Stimulated activated CD8-positive, alpha-beta memory T cell treated with anti-CD3 and anti-CD28 coated beads, Interleukin-12 subunit alpha, Interleukin-12 subunit beta, amount 100 ng/mL, for 24 hours (primary cell): ENCODE data around the gene TMEM266.

Experiments
- DNase-seq: peaks from one replicate; pipeline ENCODE4 v3.0.0-alpha.2; 2020; ENCODE audit errors: extremely low read depth

TMEM266 gene

DNA sequence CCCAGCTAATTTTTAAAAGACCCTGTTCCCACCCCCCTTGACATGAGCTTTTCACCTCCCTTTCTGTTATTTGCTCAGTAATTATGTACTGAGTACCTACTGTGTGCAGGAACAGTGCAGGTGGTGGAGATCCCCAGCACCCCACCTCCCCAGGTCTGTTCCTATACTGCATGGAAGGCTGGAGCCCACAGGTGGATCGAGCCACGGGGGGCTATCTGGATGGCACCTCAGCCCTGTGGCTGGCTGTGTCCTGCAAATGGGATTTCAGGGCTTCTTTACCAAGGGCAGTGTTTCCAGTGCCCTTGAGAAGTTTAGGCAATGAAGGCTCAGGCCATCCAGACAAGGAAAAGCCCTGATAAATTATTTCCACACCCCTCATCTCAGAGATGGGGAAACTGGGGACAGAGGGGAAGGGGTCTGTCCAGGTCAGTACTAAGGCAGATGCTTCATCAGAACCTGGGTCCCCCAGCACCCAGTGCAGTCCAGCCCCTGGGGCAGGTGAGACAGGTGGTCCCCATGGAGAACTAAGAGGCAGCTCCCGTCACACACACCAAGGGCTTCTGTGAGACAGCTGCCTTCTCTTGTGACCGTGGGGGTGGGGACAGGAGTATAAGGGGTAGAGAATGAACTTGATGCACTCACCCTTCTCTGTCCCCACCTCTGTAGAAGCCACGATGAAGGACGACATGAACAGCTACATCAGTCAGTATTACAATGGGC lies 141.9 kb downstream of the TMEM266 start:
- DNase-seq: no peak

DNA sequence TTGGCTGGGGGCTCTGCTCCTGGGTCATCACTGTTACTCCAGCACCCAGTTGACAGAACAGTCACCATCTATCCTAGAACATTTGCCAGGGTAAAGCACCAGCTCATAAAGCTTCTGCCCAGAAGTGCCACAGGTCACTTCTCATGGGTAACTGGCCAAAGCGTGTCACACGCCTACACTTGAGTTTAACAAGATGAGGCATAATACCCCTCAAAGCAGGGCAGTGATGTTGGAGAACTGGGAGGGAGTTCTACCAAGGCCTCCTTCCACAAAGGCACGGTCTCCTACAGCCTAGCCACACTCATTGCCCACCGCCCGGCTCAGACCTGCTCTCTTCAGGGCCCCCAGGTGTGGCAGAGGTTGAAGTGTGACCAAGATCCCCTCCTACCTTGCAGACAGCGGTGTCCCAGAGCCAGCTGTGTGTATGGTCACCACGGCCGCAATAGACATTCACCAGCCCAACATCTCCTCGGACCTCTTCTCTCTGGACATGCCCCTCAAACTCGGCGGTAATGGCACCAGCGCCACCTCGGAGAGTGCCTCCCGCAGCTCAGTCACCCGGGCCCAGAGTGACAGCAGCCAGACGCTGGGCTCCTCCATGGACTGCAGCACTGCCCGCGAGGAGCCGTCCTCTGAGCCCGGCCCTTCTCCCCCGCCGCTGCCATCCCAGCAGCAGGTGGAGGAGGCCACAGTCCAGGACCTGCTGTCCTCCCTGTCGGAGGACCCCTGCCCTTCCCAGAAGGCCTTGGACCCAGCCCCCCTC lies 143.7 kb downstream of the TMEM266 start:
- no peak for DNase-seq

DNA sequence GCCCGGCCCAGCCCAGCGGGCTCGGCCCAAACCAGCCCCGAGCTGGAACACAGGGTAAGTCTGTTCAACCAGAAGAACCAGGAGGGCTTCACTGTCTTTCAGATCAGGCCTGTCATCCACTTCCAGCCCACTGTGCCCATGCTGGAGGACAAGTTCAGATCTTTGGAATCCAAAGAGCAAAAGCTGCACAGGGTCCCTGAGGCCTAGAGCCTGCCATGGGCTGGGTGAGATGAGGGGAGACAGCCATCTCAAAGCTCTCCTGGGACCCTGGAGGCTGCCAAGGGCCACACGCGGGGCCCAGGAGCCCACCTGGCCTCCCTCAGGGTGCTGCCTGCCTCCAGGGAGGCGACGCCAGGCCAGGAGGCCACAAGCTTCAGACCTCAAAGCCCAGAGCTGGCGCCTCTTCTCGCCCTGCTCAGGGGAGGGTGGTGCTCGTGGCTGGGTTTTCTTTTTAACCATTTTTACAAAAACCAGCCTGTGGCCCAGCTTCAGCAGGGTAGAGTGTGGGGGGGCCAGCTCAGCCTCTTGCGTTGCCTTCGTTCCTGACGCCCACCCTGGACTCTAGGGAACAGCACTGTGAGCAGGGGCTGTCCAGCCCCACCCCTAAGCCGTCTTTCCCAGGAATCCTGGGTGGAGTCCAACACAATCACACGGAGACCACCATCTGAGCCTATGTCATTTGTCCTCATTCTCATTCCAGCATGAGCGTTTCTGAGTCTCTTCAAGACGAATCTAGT lies 144.5 kb downstream of the TMEM266 start:
- DNase-seq: no peak

DNA sequence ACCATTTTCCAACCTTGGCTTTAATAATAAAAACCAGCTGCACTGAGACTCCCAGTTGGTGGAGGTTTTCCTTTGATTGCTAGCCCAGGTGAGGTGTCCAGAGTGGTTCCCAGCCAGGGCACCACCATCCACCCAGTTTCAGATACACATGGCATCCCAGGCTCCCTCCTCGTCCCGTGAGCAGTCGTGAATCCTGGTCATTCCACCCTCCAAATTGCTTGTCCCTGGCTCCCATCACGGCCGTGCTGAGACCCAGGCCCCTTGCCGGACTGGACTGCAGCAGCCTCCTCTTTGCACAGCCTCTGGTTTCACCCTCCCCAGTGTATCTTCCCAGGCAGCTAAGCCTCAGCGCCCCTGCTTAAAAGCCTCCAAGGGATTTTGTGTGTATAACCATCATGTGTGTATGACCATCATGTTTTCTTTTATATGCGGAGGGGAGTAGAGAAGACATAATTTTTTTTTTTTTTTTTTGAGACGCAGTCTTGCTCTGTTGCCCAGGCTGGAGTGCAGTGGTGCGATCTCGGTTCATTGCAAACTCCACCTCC lies 145.2 kb downstream of the TMEM266 start:
- no peak for DNase-seq

DNA sequence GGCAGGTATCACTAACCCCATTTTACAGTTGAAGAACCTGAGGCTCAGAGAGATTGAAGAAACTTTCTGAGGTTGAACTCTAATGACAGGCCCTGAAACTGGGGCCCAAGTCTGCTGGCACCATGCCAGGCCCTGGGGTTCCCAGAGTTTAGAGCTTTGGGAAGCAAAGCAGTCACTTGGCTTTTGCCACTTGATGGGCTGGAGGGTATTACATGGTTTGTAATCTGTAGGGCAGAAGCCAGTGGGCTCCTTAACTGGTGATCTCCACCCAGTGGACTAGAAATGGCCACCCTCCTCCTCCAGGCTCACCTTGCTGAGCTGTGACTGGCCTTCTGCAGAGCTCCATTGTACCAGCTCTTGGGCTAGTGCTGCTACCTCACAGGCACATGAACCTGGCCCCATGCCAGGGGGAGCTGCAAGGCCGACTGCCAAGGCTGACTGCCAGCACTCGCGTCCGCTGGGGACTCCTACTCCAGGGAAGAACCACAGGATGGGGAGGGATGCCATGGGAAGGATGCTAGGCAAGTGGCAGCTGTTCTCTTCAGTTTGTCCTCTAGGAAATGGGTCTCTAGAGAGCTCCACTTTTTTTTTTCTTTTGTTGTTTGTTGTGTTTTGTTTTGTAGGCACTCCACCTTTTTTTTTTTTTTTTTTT lies 146.7 kb downstream of the TMEM266 start:
- DNase-seq: no peak

DNA sequence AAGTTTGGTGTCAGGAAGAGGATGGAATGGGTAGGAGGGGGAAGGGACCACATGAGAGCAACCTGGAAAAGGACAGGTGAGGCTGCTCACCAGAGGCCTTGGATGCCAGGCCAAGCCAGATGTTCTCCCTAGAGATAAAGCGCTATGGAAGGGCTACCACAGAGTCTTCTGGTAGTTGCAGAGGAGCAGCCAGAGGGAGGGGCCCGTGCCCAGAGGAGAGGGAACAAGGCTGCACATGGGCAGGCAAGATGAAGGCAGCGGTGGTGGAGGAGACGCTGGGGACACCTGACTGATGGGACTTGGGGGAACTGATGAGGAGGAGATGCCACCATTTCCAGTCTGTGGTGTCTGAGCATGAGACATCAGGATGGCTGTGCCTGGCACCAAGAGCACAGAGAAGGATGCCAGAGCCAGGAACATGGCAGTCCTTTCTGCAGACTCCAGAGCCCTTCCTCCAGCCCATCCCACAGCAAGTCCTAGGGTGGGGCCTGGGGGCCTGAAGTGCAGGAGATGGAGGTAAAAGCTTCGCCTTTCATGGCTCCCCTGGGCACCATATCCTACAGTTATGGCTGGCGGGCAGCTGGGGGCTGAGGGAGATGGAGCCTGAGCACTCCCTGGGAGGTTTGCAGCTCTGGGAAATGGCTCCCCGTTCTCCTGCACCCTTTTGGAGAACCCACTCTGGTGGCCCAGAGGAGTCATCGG lies 148.4 kb downstream of the TMEM266 start:
- no peak for DNase-seq

DNA sequence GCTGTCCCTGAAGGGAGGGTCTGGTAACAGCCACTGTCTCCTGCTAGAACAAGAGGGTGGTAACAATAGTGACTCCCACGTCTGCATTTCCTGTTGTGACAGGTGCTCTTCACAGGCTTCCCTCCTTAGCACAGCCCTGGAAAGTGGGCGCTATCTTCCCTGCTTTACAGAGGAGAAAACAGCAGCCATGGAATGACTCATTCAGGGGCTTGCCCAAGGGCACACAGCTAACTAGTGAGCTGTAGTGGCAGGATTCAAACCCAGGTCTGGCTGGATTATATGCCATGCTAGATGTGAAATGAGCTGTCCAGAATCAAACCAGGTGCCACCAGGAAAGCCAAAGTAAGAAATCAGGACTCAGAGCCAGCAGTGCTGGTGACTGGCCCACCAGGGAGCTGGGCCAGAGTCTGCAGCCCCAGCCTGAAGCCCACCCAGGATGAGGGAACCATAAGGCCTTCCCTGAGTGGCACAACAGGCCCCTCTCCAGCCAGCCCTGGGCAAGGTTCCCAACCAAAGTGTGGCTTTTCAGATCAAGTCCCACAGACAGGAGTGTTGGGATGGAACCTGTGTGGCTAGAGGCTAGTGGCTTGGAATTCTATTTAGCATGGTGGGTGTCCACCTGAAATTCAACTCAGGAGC lies 149.1 kb downstream of the TMEM266 start:
- DNase-seq: no peak

DNA sequence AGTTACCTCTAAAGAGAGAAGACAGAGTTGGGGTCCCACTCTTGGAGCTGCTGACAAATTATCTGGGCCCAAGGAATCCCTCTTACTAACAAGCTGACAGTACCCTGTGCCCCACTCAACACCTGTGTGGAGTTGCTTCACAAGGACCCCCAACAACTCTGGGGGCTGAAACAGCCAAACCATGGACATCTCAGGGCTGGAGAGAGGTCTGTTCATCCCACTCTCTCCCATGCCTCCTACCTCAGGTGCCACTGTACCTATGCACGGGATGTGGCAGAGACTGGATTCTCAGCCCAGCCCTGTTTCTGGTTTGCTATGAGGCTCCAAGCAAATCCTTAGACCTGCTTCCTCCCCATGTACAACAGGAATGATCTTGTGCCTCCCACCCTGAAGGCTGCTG lies 149.7 kb downstream of the TMEM266 start:
- no peak for DNase-seq

DNA sequence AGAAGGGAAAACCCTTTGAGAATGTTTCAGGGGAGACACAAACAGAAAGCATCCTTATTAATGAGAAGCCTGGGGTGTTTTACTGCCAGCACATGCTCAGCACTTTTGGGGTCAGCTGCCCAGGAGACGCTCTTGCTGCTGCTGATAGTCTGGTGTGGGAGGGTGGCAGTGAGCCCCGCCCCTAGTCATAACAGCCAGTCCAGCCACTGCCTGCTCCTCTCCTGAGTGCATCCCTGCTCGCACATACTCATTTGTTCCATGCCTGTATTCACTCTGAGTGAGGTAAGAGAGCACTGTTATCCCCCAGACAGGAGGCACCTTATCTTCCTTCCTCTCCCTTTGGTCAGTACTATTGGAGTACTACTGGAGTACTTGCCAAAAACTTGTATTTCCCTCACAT lies 150.2 kb downstream of the TMEM266 start:
- no peak for DNase-seq

DNA sequence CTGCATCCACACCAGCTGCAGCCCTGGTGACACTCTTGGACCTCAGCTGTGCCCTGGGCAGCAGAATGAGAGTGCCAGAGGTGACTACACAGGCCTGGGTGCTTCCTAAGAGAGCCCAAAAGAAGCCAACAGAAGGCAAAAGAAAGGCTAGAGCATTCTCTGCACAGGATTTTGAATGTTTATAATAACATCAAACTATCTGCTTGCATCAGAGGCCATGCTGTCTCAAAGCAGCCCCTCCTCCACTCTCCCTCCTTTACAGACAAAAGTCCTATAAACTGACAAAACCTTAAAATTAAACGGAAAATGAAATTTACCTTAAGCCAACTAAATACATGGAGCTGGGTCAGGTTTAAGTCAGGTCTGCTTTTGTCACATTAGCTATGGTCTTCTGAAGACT lies 155.8 kb downstream of the TMEM266 start:
- DNase-seq: no peak

DNA sequence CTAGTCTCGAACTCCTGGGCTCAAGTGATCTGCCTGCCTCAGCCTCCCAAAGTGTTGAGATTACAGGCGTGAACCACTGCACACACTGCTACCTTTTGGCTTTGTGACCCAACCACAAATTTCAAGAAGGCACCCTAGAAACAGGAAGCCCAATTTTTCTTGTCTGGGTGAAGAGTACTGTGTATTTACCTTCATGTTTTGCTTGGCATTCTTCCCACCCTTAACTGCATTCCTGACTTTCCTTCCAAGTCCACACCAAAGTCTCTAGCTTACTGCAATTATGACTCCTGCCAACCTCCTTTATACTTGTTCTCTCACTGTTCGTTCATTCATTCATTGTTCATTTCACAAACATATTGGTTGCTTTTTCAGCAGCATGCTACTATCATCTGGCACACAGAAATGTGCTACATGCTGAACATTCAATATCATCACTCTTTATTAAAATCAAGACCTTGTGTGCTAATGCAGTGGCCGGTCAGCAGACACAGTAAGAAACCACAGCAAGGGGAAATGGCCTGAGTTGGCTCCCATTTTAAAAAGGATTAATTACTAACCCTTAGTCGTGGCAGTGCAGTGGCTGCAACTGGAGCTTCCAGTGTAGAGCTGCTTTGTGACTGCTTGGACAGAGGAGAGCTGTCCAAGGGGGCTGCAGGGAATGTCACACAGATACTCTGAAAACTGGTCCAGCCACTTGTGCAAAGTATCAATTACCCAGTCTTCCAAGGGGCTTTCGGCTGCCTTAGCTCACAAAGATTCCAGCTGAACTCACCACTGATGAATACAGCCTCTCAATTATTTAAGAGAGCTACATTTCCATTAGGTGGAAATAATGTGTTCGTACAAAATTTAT lies 157.5 kb downstream of the TMEM266 start:
- no peak for DNase-seq

DNA sequence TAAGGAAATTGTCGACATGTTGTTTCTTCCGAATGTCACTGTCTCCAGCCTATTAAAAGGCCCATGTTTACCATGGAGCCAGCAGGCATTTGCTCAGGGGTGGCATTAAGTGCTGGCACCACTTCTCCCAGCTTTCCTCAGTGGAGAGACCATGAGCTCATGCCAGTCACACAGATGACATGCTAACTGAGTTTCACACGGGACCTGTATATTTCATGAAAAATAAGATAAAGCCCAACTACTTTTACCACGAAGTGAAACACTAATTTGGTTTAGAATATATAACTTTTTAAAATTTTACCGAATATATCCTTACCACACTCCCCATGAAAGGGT lies 158.1 kb downstream of the TMEM266 start:
- DNase-seq: no peak

DNA sequence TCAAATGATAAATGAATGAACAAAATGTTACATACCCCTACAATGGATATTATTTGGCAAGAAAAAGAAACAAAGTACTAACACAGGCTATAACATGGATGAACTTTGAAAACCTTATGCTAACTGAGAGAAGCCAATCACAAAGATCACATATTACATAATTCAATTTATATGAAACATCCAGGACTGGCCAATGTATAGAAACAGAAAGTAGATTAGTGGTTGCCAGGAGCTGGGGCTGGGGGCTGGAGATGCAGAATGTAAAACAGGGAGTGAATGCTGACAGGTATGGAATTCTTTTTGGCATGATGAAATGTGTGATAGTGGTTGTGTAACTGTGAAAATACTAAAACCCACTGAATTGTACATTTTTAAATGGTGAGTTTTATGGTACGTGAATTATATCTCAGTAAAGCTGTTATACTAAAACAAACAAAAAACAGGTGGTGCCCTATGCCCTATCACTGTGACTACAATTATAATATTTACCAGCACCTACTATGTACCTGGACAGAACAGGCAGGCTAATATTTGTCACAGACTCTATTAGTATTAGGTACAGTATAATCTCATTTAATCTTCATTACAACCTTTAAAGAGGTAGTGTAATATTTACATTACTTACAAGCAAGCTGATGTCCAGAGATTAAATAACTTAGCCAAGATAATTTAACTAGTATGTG lies 161.4 kb downstream of the TMEM266 start:
- no peak for DNase-seq

DNA sequence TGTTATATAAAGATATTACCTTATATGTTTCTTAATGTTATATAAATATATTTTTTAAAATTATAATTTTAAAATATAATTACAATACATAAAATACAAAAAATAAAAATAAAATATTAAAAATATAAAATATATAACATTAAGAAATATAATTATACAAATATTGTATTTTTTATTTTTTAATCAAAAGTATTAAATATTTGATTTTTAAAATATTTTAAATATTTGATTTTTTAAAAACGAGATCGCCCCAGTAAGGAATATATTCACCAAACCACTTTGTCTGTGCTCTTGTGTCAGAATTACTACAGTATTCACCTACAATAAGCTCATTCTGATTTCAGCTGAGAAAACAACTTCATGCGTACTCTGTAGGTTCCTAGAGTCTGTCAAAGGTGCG lies 162.4 kb downstream of the TMEM266 start:
- no peak for DNase-seq

DNA sequence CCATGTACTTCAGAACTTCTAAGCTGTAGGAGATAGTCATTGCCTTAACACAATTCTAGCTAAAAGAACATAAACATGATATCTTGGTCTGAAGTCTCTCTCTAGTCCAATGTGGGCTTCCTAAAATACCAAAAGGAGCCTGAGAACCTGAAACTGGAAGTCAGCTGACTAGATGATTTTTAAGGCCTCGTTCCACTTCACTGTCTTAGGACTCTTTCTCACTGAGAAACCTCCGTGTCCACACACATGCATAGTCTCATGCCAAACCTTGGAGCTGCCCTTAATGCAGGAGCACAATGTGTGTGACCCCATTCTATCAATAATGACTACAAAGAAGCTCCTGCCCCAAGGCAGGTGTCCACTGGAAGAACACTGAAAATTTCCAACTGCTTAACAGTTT lies 163.7 kb downstream of the TMEM266 start:
- no peak for DNase-seq

DNA sequence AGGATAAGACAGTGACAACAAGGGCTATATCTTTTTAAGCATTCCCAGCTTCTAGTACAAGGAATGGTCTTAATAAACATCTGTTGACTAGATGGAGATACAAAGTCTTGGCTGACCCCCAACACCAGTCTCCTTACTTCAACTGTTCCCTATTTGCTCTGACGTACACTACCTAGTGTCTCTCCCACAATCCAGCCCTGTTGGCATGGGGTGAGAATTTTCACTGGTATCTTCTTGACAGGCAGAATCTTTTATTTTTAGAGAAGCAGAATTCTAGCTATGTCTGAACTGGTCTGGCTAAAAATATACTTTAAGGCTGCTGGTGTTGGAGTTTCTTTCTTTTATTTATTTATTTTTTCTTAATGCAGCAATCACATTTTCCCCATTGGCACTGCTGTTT lies 169.5 kb downstream of the TMEM266 start:
- no peak for DNase-seq

DNA sequence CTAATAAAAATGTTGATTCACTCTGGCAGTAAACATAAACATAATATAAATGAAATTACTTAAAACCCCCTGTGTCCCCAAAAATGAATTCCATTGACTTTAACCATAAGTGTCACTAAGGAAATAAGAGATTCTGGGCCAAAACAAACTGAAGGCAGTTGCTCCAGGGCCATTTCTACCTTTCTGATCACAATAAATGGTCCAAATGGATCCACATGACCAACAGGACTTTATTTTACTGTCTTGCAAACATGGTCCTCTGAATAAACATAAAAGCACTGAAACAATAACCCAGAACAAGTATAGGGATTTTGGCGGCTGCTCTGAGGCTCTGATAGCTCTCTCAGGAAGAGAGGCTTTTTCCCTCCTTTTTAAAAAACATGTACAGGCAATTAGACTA lies 174.1 kb downstream of the TMEM266 start:
- no peak for DNase-seq

DNA sequence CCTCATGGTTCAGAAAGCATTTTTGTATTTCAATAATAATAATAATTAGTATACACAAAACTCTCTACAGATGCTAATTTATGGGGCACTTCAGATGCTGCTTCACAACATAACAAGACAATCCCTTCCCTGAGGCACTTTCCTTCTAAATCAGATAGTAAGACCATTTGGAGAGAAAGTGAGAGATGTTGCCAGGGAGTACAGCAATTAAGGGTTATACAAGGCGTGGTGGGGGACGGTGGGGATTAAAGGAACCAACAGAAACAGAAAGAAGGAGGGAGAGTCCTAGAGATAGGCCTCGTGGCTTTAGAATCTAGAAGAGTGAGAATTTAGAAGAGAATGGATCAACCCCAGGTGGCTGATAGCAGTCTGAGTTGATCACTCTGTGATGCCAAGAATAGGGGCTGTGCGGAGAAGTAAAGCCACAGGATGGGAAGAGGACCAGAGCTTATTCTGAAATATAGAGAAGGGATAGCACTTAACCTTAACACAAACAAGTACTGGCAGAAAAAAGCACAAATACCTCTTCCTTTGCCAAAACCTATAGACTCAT lies 174.6 kb downstream of the TMEM266 start:
- DNase-seq: no peak

DNA sequence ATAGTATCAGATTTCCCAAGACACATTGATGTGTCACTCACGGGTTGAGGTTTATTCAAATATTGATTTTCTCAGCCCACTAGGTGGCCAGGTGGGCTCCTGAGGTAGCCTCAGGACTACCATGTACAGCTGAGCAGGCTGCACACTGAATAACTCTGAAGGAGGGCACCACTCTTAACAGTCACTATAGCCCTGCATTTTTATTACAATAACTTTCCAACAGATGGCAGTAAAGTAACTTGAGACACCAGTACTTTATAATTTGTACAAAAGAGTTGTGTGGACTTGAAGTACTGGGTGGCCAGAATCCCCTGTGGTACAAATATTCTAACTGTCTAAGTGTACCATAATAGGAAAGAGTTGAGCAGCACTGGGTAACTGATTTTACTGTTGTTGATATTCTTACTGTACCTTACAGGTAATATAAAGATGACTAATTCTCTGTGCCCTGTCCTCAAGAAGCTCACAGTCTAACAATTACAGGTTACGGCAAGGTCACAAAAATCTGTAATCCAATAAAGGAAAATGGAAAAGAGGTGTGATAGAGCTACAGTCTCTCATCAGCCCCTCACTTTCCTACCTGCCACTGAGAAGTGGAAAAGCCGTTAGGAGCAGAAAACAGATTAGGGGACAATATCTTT lies 175.5 kb downstream of the TMEM266 start:
- no peak for DNase-seq
